ENCODE results near the gene PHF11.

DNA sequence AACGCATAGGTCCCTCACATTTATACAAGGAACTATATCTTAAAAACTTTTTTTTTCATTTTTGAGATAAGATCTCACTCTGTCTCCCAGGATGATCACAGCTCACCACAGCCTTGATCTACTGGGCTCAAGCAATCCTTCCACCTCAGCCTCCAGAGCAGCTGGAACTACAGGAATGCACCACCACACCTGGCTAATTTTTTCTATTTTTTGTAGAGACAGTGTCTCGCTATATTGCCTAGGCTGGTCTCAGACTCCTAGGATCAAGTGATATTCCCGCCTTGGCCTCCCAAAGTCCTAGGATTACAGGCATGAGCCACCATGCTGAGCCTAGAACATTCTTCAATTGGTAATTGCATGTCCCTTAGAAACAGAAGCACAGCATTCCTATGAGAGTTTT, 47.9 kb downstream of the PHF11 start:
- TF ChIP-seq, protein P1, sequence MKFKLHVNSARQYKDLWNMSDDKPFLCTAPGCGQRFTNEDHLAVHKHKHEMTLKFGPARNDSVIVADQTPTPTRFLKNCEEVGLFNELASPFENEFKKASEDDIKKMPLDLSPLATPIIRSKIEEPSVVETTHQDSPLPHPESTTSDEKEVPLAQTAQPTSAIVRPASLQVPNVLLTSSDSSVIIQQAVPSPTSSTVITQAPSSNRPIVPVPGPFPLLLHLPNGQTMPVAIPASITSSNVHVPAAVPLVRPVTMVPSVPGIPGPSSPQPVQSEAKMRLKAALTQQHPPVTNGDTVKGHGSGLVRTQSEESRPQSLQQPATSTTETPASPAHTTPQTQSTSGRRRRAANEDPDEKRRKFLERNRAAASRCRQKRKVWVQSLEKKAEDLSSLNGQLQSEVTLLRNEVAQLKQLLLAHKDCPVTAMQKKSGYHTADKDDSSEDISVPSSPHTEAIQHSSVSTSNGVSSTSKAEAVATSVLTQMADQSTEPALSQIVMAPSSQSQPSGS (IDR thresholded peaks at IDR 0.05; ENCODE audit: low read length): no peak
- TF ChIP-seq SP1 (IDR thresholded peaks at IDR 0.05; ENCODE audit: low read depth, low read length): no peak
- no peak for TF ChIP-seq MAFK (IDR thresholded peaks at IDR 0.05; ENCODE audit: low read depth, low read length)
